AG08395 (cell line): Measurements from ENCODE around the gene P2RX3.

ENCODE experiments used
- DNase-seq: peaks from one replicate; pipeline ENCODE4 v3.0.0; 2012; ENCODE audit warnings: mixed read lengths, low spot score

P2RX3 gene

DNA sequence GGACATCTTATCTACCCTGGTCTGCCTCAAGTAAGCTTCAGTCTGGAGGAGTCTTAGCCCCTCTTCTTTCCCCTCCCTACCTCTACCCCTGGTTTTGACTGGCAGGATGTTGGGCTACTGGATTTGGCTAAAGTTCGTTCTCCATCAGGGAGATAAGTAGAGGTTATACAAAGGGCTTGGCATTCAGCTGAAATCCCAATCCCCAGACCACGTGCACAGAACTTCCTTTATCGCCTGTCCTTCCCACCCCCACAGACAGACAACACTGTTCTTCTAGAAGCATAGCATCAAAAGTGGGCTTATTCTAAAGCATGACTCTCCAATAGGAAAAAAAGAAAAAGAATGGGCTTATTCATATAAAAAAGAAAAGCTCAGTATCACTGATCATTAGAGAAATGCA is 35.0 kb downstream of the P2RX3 start:
- DNase-seq, result no peak

DNA sequence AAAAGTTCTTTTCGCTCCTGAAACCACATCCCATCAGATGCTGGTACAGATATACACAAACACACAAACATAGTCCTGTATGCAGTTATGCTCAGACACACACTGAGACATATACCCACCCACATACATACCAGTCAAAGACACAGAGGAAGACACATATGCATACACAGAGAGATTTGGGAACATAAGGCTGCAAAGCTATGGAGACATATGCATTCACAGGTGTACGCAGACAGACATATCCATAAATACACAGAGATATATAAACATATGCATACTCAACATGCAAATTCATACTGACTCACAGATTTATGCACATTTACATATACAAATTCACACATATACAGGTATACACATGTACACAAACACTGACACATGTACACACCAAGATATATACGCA is 36.8 kb downstream of the P2RX3 start:
- DNase-seq, result no peak

DNA sequence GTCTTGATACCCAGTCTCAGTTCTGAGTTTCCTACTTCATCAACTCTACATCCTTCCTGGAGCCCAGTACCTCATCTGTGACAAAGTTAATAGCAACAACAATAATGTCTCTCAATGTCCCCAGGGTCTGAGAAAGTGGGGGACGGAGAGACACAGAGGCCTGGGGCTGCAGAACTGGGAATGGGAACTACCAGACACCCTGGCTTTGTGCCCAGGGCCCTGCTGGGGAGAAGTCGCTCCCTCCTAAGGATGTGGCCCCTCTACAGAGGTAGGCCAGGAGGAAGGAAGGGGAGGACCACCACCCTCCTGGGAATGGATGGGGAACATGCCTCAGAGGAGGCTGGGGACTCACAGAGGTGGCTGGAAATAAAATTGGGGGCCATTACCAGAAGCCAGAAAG is 37.3 kb downstream of the P2RX3 start:
- no peak for DNase-seq

DNA sequence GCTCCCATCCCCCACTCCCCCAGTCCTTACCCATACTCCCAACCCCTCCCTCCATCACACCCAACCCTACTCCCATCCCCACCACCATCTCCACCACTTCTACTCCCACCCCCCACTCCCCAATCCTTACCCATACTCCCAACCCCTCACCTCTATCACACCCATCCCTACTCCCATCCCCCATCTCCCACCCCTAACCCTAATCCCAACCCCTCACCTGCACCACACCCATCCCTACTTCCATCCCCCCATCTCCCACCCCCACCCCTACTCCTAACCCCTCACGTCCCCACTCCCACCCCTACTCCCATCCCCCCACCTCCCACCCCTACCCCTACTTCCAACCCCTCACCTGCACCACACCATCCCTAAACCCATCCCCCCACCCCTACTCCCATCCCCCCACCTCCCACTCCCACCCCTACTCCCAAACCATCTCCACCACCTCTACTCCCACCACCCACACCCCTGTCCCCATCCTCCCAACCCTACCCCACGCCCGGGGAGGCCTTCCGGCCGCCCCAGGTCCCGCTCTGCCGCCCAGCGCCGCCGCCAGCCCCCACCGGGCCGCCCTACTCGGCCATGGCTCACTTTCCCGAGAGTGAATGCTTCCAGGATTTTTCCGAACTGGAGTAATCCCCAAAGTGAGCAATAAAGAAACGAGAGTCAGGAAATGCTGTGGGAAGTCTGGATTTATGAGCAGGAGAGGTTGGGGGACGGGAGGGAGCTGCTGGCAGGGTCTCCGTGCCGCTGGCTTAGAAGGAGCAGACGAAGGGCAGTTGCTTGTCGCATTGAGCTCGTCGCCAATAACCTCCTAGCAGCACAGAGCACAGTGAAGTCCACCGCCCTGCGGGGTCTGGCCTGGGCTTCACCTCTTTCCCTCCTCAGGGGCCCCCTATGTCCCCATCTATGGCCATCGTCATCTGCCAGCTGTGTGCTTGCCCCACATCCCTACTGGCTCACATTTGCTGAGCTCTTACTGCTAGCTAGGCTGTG is 38.2 kb downstream of the P2RX3 start:
- no peak for DNase-seq

DNA sequence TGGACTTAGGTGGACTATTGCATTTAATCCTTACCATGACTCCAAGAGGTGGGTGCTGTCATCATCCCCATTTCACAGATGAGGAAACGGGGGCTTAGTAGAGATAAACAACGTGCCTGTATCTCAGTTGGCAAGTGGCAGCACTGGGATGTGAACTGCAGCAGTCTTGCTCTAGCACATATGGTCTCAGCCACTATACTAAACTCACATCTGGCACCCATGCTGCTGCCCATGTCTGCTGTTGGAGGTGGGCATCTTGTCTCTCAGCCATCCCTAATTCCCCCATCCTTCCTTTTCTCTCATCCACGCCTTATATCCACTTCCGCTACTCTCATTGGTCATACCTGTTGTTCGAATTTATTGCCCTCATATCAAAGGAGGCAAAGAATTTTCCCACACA is 39.0 kb downstream of the P2RX3 start:
- peak; percentile 22 for DNase-seq

DNA sequence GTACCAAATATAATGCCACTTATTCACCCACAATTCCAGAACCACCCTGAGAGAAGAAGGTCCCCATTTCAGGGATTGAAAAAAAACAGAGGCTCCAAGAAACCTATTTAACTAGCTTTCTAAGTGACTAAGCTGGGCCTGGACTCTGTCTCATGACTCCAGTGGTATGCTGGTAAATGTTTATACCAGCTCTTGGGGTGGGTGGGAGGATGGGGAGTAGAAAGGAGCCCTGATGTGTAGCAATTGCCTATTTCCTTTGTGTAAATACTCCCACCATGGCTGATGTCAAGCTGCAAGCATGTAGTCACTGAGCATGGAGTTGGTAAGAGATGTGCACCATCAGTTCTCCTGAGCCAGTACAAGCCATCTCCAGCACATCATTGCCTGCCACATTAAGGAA is 40.0 kb downstream of the P2RX3 start:
- no peak for DNase-seq

DNA sequence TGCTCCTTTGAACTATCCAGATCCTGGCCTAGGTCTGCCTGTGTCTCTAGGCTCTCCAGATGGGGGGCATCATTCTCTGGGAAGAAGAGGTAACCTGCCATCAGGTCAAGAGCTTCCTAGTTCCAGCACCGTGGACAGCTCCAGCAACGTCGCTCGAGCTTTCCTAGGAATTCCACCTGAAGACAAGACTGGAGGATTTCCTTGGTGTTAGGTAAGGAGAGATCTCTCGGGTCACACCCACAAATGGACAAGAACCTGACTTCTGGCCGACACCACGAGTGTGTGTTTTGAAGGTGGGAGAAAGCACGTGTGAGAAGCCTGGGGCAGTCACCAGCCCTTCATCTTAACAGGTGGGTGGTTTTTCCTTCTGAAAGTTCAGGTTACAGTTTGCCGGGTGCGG is 41.6 kb downstream of the P2RX3 start:
- DNase-seq, result no peak

DNA sequence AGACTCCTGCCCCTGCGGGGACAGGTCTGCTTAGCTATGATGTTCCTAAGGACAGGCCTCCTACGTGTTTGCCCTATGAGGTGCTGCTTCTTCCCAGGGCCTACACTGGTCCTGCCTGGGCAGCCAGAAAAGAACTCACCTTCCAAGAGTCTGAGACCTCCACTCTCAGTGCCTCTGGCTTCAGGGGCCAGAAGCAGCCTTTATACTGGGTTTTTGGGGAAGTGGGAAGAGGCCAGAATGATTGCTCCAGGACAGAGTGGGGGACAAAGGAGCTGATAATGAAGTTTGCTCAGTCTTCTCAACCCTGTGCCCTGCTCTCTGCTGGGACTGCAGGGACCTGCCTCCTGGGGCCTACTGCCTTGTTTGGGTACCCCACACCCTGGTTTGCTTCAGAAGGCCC is 42.8 kb downstream of the P2RX3 start, which contains the start of gene PRG3:
Gene PRG3 (minus strand): TSS at position 176 of the 400 bp plus-strand sequence. CDS start 442 bp downstream, outside the sequence.
- no peak for DNase-seq

DNA sequence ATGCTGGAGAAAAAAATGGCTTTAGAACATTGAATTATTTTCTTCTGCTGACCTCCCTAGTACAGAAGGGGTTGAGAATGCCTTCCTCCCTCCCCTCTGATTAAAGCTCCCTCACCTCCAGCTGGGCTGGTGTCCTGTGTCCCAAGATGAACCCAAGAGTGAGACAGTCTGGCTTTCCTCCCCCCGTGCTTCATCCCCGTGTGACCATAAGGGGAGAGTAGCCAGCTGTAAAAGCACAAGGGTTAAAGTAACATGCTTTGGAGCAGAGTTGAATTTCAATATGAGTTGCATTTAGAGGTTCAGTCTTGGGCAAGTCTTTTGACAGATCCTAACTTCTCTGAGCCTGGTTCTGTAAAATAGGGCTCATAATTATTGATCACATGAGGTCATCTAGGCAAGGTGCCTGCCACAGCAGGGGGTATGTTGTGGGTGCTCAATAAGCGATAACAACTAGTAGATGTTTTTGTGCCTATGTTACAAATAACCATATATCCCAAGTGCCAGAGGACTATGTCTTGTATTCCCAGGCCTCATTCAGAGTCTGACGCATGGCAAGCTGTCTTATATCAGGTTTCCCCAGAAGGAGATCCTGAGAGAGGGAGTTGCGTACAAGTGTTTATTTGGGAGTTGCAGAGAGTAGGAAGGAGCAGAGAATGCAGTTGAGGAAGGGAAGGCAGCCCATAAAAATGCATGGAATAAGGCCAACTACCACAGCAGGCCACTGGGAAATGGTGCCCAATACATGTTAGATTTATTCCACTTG is 48.2 kb downstream of the P2RX3 start:
- DNase-seq, result no peak

DNA sequence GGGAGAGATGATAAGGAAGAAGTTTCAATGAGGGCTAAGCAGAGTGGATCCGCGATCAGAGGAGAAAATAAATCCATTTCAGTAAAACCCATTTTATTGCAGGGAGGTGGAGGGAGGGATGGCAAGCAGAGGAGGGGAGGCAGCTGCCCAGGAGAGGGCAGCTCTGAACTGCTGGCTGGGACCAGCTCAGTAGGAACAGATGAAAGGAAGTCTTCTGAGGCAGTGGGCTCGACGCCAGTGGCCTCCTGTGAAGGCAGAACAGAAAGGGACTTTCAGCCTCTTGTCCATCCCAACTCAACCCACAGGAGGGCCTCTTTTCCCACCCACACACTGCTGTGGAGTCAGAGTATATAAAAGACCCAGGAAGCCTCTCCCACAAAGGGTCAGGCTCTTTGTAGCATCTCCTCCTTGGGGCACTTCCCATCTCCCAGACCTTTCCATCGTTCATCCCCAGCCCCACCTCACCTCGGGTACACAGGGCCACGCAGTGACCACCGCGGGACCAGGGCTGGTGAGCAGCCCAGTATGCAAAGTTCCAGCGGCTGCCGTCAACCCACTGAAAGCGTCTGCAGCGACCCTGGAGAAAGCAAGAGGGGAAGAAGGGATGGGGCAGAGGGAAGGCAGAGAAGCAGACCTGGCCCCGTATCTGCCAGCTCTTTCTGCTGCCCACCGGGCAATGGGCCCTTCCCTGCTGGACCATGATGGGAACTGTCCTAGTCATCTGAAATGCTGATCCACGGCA is 49.3 kb downstream of the P2RX3 start:
- no peak for DNase-seq

DNA sequence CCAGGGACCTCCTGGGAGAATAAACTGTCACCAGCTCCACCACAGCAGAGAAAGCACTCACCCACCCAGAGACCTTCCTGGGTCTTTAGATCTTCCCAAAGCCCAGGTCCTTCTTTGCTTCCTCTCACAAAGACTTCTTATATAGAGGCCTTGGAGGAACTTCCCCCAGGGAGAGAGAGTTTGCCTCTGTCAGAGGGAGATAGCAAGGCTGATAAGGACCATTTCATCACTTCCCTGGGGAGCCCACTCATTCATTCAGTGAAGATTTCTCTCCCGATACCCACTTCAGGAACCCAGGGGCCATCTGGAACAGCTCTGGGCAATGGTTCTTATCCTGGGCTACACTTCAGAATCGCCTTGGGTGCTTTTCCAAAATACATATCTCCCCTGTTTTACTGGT is 52.4 kb downstream of the P2RX3 start, which contains the start of gene PRG2:
Gene PRG2 (minus strand): TSS at position 116 of the 400 bp plus-strand sequence. CDS start 706 bp downstream, outside the sequence.
- no peak for DNase-seq

DNA sequence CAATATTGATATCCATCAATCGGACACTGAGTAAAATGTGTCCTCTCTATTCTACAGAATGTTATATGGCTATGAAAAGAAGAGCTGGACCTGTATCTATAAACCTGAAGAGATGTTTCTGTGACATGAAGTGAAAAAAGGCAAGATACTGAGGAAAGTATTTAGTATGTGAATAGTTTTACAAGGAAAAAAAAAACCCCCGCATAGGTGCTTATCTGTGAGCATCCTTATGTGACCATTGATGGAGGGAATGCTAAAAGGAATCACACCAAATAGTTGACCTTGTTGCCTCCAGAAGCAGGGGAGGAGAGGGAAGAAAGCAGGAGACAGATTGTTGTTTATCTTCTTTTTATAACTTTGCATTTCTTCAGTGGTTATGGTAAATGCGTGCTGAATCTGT is 53.0 kb downstream of the P2RX3 start:
- no peak for DNase-seq

DNA sequence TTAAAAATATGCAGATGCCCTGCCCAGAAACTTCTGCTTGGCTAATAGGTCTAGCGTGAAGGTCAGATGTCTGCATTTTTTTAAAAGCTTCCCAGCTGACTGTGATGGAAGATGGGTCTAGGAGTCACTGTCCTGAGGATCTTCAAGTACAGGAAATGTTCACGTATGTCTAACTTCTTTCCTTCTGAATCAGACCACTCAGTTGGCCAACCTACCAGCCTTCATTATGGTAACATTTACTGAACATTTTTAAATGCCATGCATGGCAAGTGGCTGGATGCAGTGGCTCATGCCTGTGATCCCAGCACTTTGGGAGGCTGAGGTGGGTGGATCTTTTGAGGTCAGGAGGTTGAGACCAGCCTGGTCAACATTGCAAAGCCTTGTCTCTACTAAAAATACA is 53.4 kb downstream of the P2RX3 start:
- DNase-seq, result no peak

DNA sequence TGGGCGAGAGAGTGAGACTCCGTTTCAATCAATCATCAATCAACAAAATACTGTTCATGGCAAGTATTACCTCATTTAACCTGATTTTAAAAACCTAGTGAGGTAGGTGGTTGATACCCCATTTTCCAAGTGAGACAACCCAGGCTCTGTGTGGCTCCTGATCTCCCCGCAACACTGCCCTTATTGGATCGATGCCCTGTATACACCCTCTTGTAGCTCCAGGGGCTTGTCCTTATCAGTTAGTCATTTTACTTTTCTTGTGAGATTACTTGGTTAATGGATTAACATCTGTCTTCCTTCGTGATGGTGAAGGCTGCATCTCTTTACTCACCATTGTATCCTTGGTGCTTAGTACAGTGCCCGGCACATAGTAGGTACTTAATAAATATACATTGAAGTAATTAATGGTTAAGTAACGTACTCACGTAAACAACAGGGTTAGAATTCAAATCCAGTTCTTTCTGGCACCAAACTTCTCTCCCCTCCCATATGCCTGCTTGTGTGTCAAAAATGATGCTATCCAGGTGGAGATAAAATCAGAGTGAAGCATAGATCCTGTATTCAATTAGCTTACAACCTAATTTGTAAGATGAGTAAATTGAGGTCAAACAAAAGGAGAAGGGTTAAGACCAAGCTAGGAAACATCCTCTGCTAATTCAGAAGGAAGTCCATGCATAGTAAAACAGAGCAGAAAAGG is 54.1 kb downstream of the P2RX3 start:
- no peak for DNase-seq

DNA sequence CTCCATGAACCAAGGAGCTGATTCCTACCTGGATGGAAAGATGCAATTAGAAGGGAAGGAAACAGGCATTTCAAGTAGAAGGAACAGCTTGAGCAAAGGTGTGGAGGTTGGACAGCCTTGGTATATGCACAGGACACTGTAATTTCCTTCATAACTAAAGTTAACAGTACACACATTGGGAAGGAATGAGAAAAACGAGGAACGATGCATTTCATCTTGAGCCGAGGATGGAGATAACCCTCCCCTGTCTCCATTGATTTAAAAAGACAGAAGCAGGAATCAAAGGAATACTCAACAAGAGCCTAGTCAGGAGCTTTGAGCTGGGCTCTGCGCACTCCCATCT is 54.6 kb downstream of the P2RX3 start:
- no peak for DNase-seq

DNA sequence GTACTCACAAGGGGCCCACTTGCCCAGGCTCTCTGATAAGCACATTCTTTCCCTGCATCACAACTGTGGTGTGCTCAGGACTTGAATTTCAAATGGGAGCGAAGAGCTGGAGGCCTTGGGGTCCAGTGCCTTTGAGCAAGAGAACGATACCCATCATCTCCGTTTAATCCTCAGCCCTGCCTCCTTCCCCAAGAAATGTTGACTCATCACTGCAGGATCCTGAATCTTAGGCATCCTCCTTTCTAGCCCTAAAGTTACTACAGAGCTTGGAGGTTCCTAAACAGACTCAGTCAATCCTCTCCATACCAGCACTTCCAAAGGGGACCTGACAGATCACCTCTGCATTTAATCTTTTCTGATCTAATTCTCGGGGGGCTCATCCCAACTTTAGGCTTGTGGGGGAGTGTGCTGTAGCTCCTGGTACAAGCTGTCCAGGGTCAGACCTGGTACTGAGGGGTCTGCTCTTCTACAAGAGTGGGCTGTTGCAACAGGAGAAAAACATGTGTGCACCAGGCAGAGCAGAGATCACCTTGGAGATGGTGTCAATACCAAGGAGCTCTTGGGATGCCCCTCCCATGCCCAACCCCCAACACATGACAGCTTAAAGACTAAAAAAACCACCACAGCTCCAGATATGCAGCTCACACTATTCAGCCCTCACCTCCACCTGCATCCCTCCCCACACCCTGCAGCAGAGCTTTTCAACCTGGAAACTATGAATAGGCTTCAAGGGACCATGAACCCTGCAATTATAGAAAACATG is 56.2 kb downstream of the P2RX3 start:
- DNase-seq, result no peak

DNA sequence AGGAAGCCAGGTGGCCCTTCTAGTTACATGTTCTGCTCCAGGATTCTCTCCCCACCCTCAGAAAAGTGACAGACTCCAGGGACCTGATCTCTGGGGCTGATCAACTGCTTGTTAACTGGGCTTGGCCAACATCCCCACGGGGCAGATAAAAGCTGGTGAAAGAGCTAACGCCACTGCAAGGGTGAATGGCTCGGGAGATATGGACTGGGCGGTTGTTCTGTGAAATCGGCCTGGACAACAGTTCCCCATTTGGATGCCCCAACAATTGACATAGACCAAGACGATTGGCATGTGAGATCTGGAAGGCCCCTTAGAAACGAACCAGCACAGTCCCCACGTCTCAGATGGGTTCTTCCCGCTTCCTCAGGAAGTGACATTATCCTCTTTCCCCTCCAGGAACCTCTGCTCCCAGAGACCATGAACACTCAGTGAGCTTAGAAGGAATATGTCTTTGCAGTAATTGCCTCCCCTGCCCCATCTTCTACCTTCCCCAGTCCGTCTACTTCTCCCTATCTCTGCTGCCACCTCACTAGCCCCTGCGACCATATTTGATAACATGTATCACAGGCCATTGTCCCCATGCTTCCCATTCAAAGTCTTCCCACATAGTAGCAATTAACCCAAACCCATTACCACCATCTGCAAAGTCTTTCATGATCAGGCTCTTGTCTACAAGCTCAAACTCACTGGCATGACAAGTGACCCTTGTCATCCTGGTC is 57.9 kb downstream of the P2RX3 start:
- DNase-seq, result no peak

DNA sequence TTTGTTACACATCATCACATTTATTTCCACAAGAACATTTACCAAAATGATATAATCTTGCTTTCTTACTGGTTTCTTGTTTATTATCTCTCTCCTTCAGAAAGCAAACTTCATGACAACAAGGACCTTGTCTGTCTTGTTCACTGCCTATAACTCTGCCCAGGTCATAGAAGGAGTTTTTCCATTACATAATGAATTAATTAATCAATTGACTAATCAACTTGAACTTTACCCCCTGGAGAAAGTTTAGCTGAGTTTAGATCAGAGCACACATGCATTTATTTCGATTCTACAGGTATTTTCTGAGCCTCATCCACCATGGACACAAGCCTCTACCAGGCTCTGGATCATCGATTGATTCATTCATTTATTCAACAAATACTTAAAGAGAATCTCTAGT is 58.6 kb downstream of the P2RX3 start:
- DNase-seq, result no peak

DNA sequence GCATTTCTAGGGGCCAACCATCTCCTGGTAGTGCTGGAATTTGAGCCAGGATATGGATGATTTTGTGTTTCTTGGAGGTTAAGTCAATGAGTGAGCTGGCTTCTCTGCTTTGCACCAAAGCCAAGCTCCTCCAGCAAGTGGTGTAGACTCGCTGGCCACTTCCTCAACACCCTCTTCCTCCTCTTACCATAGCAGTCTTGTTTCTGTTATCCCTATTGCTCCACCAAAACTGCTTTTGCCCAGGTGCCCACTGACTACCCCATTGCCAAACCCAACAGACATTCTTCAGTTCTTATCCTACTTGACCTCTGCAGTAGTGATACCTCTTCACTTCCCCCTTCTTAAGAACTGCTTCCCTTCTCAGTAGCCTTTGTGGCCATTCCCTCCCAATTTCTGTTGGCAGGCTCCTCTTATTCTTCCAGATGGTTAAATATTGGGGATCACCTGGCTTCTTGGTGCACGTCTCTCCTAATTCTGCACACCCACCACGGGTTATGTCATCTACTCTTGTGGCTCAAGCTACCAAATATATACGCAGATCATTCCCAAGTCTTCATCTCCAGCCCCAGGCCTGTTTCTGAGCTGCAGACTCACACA is 59.3 kb downstream of the P2RX3 start:
- no peak for DNase-seq

DNA sequence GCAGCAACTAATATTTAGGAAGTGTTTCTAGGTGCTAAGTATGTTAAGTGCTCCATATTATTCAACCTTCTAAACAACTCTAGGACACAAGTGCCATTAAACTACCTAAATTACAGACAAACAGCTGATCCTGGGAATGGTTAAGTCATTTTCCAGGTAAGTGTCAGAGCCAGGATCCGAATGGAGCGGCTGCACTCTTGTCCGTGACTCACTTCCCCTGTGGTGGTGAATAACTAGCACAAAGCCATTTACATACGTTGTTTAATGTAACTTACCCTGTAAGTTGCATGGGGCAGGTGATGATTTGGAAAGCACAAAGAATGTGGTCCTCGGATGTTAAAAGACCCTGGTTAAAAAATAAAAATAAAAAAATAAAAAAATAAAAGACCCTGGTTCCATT is 61.1 kb downstream of the P2RX3 start:
- DNase-seq, result no peak
